Measurements from ENCODE around the gene AHCYL1.

DNA sequence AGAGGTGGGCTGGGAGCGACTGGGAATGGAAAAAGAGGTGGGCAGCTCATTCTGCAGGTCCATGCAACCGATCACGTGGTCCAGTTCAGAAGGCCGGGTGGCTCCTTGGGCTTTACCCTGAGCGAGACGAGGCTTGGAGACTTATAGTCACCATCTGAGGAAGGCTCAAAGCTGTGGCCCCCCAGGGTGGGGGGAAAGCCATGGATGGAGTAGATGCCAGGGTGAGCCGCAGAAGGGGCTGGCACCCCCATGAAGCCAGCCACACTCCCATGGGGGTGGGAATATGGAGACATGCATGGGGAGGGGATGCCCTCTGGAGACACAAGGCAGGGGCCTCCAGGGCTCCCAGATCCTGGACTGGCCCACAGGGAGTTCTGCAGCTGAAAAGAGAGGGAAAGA, 76.1 kb downstream of the AHCYL1 start:
- TF ChIP-seq, protein P1, sequence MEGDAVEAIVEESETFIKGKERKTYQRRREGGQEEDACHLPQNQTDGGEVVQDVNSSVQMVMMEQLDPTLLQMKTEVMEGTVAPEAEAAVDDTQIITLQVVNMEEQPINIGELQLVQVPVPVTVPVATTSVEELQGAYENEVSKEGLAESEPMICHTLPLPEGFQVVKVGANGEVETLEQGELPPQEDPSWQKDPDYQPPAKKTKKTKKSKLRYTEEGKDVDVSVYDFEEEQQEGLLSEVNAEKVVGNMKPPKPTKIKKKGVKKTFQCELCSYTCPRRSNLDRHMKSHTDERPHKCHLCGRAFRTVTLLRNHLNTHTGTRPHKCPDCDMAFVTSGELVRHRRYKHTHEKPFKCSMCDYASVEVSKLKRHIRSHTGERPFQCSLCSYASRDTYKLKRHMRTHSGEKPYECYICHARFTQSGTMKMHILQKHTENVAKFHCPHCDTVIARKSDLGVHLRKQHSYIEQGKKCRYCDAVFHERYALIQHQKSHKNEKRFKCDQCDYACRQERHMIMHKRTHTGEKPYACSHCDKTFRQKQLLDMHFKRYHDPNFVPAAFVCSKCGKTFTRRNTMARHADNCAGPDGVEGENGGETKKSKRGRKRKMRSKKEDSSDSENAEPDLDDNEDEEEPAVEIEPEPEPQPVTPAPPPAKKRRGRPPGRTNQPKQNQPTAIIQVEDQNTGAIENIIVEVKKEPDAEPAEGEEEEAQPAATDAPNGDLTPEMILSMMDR (IDR thresholded peaks at IDR 0.05; ENCODE audit: insufficient read depth, low read depth, low read length): no peak
- no peak for TF ChIP-seq EZH2 (IDR thresholded peaks at IDR 0.05; ENCODE audit: insufficient read depth, low read length)

Data from astrocyte (in vitro differentiated cells and primary cell).